ENCODE data around the gene WAPL. TPM values are rescaled to one million over a fixed set of nuclear protein-coding genes. Genes with fewer than 3 reads are reported as not detected.

The WAPL gene
- total and polyA plus RNA-seq, 2 donors (not counting 1 experiment from before 2014, with no cell fraction given), result 8.3 to 42.8 TPM

- Mint-ChIP-seq H3K4me1 (no peaks in the 10 kb centered on the region), H3K4me3 (no peak overlapping the region), H3K27me3 (peaks cover 3% of the 10 kb centered on the region), H3K9me3 (ENCODE audit: insufficient read depth) (no peaks in the 10 kb centered on the region), H3K27ac (no peak overlapping the region)
- Histone ChIP-seq H4K20me1 (ENCODE audit: control insufficient read depth, insufficient read depth, low read length, poor library complexity, severe bottlenecking) (no peaks in the 10 kb centered on the region), H2AFZ (ENCODE audit: insufficient read depth, low read depth, low read length, poor library complexity, severe bottlenecking) (no peak overlapping the region), H3K27me3 (replicated peaks in 1 of 4; ENCODE audit: control extremely low read depth in 1 of 4, control insufficient read depth in 3 of 4, insufficient read depth in 4 of 4, low read length in 3 of 4) (no peaks in the 10 kb centered on the region), H3K9me3 (ENCODE audit: control extremely low read depth in 1 of 3, control insufficient read depth in 2 of 3, insufficient read depth in 1 of 3, low read length in 2 of 3) (no peaks in the 10 kb centered on the region), H3K4me2 (replicated peaks; ENCODE audit: low read depth, low read length, poor library complexity, severe bottlenecking) (no peak overlapping the region), H3K4me3 (ENCODE audit: control extremely low read depth in 1 of 5, extremely low read depth in 1 of 5, insufficient read depth in 1 of 5, low read depth in 2 of 5, low read length in 4 of 5) (no peak overlapping the region), H3K79me2 (ENCODE audit: control insufficient read depth, insufficient read depth, low read length) (no peaks in the 10 kb centered on the region), H3K36me3 (replicated peaks in 1 of 2; ENCODE audit: control extremely low read depth in 1 of 2, control insufficient read depth in 1 of 2, extremely low read depth in 1 of 2, insufficient read depth in 2 of 2, low read length in 1 of 2) (no peaks in the 10 kb centered on the region), H3K4me1 (ENCODE audit: control insufficient read depth in 2 of 2, insufficient read depth in 2 of 2, low read length in 2 of 2) (no peaks in the 10 kb centered on the region), H3K27ac (ENCODE audit: low read length in 2 of 2) (no peak overlapping the region), H3K9ac (ENCODE audit: low read length) (no peak overlapping the region)
- WGBS (ENCODE audit: insufficient coverage), result 83% methylated on average over 4 of the region's 5 CpGs
- DNase-seq, result no peak
- no peak for ATAC-seq (ENCODE audit: low read depth)
- ChIA-PET POLR2A (no interaction called here), CTCF (no interaction called here)
- TF ChIP-seq, protein P1, sequence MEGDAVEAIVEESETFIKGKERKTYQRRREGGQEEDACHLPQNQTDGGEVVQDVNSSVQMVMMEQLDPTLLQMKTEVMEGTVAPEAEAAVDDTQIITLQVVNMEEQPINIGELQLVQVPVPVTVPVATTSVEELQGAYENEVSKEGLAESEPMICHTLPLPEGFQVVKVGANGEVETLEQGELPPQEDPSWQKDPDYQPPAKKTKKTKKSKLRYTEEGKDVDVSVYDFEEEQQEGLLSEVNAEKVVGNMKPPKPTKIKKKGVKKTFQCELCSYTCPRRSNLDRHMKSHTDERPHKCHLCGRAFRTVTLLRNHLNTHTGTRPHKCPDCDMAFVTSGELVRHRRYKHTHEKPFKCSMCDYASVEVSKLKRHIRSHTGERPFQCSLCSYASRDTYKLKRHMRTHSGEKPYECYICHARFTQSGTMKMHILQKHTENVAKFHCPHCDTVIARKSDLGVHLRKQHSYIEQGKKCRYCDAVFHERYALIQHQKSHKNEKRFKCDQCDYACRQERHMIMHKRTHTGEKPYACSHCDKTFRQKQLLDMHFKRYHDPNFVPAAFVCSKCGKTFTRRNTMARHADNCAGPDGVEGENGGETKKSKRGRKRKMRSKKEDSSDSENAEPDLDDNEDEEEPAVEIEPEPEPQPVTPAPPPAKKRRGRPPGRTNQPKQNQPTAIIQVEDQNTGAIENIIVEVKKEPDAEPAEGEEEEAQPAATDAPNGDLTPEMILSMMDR (IDR thresholded peaks at IDR 0.05), result no peak
- no peak for TF ChIP-seq EZH2 (IDR thresholded peaks at IDR 0.05; ENCODE audit: borderline replicate concordance, insufficient read depth, low read depth, low read length, poor library complexity, severe bottlenecking)
- intact Hi-C loops (cut with micrococcal nuclease), result no loop called here
These were observed 97.9 kb downstream of the WAPL start for GRCh38 chr10:86423739-86424138.

GRCh38 chr10:86419101-86419500 is 102.5 kb downstream of the WAPL start:
- Mint-ChIP-seq H3K27ac (no peak overlapping the region), H3K27me3 (peaks cover 7% of the 10 kb centered on the region), H3K4me3 (no peak overlapping the region), H3K4me1 (peaks cover 11% of the 10 kb centered on the region), H3K9me3 (ENCODE audit: insufficient read depth) (no peaks in the 10 kb centered on the region)
- H3K9ac ChIP-seq (ENCODE audit: low read length), result no peak overlapping the region
- no peaks in the 10 kb centered on the region for H3K27me3 ChIP-seq (replicated peaks in 1 of 4; ENCODE audit: control extremely low read depth in 1 of 4, control insufficient read depth in 3 of 4, insufficient read depth in 4 of 4, low read length in 3 of 4)
- CTCF ChIA-PET, result no interaction called here
- H3K4me3 ChIP-seq (ENCODE audit: control extremely low read depth in 1 of 5, extremely low read depth in 1 of 5, insufficient read depth in 1 of 5, low read depth in 2 of 5, low read length in 4 of 5), result no peak overlapping the region
- H3K4me1 ChIP-seq (ENCODE audit: control insufficient read depth in 2 of 2, insufficient read depth in 2 of 2, low read length in 2 of 2), result peaks cover 6 to 7% of the 10 kb centered on the region in 2 donors
- no peaks in the 10 kb centered on the region for H3K36me3 ChIP-seq (replicated peaks in 1 of 2; ENCODE audit: control extremely low read depth in 1 of 2, control insufficient read depth in 1 of 2, extremely low read depth in 1 of 2, insufficient read depth in 2 of 2, low read length in 1 of 2)
- H3K4me2 ChIP-seq (replicated peaks; ENCODE audit: low read depth, low read length, poor library complexity, severe bottlenecking), result no peak overlapping the region
- DNase-seq (no peak), ATAC-seq (ENCODE audit: low read depth) (no peak)
- POLR2A ChIA-PET, result no interaction called here
- no peaks in the 10 kb centered on the region for H3K79me2 ChIP-seq (ENCODE audit: control insufficient read depth, insufficient read depth, low read length)
- H2AFZ ChIP-seq (ENCODE audit: insufficient read depth, low read depth, low read length, poor library complexity, severe bottlenecking), result no peak overlapping the region
- no peak overlapping the region for H3K27ac ChIP-seq (ENCODE audit: low read length in 2 of 2)
- intact Hi-C loops (cut with micrococcal nuclease), result no loop called here
- WGBS (ENCODE audit: insufficient coverage), result no CpG with 5 or more reads among the region's 2 CpGs
- H4K20me1 ChIP-seq (ENCODE audit: control insufficient read depth, insufficient read depth, low read length, poor library complexity, severe bottlenecking), result no peaks in the 10 kb centered on the region
- H3K9me3 ChIP-seq (ENCODE audit: control extremely low read depth in 1 of 3, control insufficient read depth in 2 of 3, insufficient read depth in 1 of 3, low read length in 2 of 3), result no peaks in the 10 kb centered on the region
- TF ChIP-seq, protein P1 (IDR thresholded peaks at IDR 0.05), result no peak
- no peak for TF ChIP-seq EZH2 (IDR thresholded peaks at IDR 0.05; ENCODE audit: borderline replicate concordance, insufficient read depth, low read depth, low read length, poor library complexity, severe bottlenecking)
